ENCODE data around the gene MYL2. TPM values are rescaled to one million over a fixed set of nuclear protein-coding genes. Genes with fewer than 3 reads are reported as not detected.

MYL2 gene
- total and polyA plus RNA-seq, 2 experiments from 2014 or later, result not detected

DNA sequence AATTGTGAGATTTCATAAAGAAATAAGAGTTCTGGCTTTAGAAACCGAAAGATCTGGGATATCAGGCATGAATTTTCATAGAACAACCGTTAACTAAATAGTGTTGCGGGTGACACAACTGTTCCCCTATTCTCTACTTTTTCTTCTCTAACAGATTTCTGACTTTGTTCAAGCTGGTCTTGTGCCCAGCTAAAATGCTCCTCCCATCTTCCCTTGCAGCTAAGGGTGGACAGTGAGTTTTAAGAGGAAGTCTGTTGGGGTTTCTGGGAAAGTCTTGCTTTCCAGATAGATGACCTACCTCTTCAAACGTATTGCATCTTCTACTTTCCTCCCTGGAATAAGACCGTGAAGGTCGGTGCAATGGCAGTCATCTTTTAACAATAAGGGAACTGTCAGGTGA lies 54.9 kb downstream of the MYL2 start:
- in situ Hi-C loops (cut with MboI), result no loop called here
- no peaks in the 10 kb centered on the region for H3K79me2 ChIP-seq (ENCODE audit: insufficient read depth)
- H3K9me3 ChIP-seq (ENCODE audit: low read depth), result no peaks in the 10 kb centered on the region
- H3K4me1 ChIP-seq (ENCODE audit: insufficient read depth), result no peaks in the 10 kb centered on the region
- no peaks in the 10 kb centered on the region for H3K9me2 ChIP-seq (ENCODE audit: insufficient read depth)
- H2AFZ ChIP-seq, result no peak overlapping the region
- H3K27me3 ChIP-seq (replicated peaks; ENCODE audit: insufficient read depth), result peaks cover 10% of the 10 kb centered on the region
- H3F3A ChIP-seq (ENCODE audit: insufficient read depth), result no peaks in the 10 kb centered on the region
- no peak overlapping the region for H3K4me3 ChIP-seq
- DNase-seq, result no peak
- H3K27ac ChIP-seq, result no peak overlapping the region
- TF ChIP-seq EZH2phosphoT487 (IDR thresholded peaks at IDR 0.05; ENCODE audit: insufficient read depth, low read depth) (no peak), EZH2 (IDR thresholded peaks at IDR 0.05; ENCODE audit: insufficient read depth, poor library complexity, severe bottlenecking) (no peak)
- no peak overlapping the region for H3K9ac ChIP-seq
- 61 to 63% methylated on average over 6 of the region's 6 CpGs for WGBS, 2 experiments (ENCODE audit: low coverage in 1 of 2, low lambda C conversion rate in 2 of 2, missing lambda C conversion rate in 2 of 2)
- H3K4me2 ChIP-seq (ENCODE audit: unreplicated experiment), result no peak overlapping the region
- H4K20me1 ChIP-seq (ENCODE audit: insufficient read depth), result no peaks in the 10 kb centered on the region
- no peaks in the 10 kb centered on the region for H3K36me3 ChIP-seq (ENCODE audit: low read depth)

DNA sequence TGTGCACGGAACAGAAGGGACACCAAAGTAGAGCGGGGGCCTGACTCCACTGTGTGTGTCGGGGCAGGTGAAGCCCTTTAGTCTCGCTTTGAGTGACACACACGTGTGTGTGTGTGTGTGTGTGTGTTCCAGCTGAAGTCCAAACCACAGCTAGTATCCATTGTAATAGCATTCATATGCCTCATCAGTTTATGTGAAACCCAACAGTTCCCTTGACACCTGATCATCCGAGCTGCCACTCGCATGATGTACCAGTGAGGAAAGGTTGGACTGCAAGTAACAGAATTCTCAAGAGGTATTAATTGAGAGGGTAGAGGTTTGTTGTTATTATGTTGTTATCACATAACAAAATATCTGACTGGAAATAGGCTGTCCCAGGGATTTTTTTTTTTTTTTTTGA lies 57.2 kb downstream of the MYL2 start:
- H3K4me2 ChIP-seq (ENCODE audit: unreplicated experiment), result no peak overlapping the region
- H3K27ac ChIP-seq, result no peak overlapping the region
- no peak overlapping the region for H3K9ac ChIP-seq
- DNase-seq, result no peak
- H3K27me3 ChIP-seq (replicated peaks; ENCODE audit: insufficient read depth), result peaks cover 9% of the 10 kb centered on the region; the same call in 1 of the 2 replicates
- H4K20me1 ChIP-seq (ENCODE audit: insufficient read depth), result no peaks in the 10 kb centered on the region
- H3K9me2 ChIP-seq (ENCODE audit: insufficient read depth), result no peaks in the 10 kb centered on the region
- whole genome bisulfite sequencing, 2 experiments (ENCODE audit: low coverage in 1 of 2, low lambda C conversion rate in 2 of 2, missing lambda C conversion rate in 2 of 2), result 60 to 67% methylated on average over 7 of the region's 7 CpGs
- in situ Hi-C loops (cut with MboI), result no loop called here
- H3K36me3 ChIP-seq (ENCODE audit: low read depth), result no peaks in the 10 kb centered on the region
- H3K79me2 ChIP-seq (ENCODE audit: insufficient read depth), result no peaks in the 10 kb centered on the region
- H2AFZ ChIP-seq, result no peak overlapping the region
- no peaks in the 10 kb centered on the region for H3K9me3 ChIP-seq (ENCODE audit: low read depth)
- no peaks in the 10 kb centered on the region for H3F3A ChIP-seq (ENCODE audit: insufficient read depth)
- TF ChIP-seq EZH2 (IDR thresholded peaks at IDR 0.05; ENCODE audit: insufficient read depth, poor library complexity, severe bottlenecking) (no peak), EZH2phosphoT487 (IDR thresholded peaks at IDR 0.05; ENCODE audit: insufficient read depth, low read depth) (no peak)
- H3K4me1 ChIP-seq (ENCODE audit: insufficient read depth), result no peaks in the 10 kb centered on the region
- no peak overlapping the region for H3K4me3 ChIP-seq

DNA sequence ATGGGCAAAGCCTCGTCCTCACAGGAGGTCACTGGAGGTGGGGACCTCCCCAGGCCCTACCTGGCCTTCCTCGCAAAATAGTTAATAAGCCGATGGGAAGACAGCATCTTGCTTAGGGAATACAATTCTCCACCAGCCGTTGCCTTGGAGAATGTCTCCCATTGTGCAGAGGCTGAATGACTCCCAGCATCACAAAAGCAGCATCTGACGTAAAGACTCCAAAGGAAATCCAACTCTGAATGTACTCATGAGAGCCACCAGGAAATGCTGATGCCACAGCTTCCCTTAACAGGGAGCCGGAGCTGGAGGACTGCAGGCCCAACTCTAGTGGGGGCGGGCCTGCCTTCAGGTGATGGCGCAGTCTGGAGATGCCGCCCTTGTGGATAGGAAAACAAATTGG lies 58.0 kb downstream of the MYL2 start:
- DNase-seq, result no peak
- no peaks in the 10 kb centered on the region for H3K9me3 ChIP-seq (ENCODE audit: low read depth)
- no peaks in the 10 kb centered on the region for H3K4me1 ChIP-seq (ENCODE audit: insufficient read depth)
- TF ChIP-seq EZH2 (IDR thresholded peaks at IDR 0.05; ENCODE audit: insufficient read depth, poor library complexity, severe bottlenecking), result no peak
- TF ChIP-seq EZH2phosphoT487 (IDR thresholded peaks at IDR 0.05; ENCODE audit: insufficient read depth, low read depth), result no peak
- no peaks in the 10 kb centered on the region for H3K9me2 ChIP-seq (ENCODE audit: insufficient read depth)
- in situ Hi-C loops (cut with MboI), result no loop called here
- H3K4me3 ChIP-seq, result no peak overlapping the region
- H3K79me2 ChIP-seq (ENCODE audit: insufficient read depth), result no peaks in the 10 kb centered on the region
- no peak overlapping the region for H3K27ac ChIP-seq
- H3K27me3 ChIP-seq (replicated peaks; ENCODE audit: insufficient read depth), result peaks cover 9% of the 10 kb centered on the region; the same call in 1 of the 2 replicates
- H3K4me2 ChIP-seq (ENCODE audit: unreplicated experiment), result no peak overlapping the region
- no peak overlapping the region for H2AFZ ChIP-seq
- H4K20me1 ChIP-seq (ENCODE audit: insufficient read depth), result no peaks in the 10 kb centered on the region
- WGBS, 2 experiments (ENCODE audit: low coverage in 1 of 2, low lambda C conversion rate in 2 of 2, missing lambda C conversion rate in 2 of 2), result 62 to 69% methylated on average over 9 of the region's 9 CpGs
- H3K36me3 ChIP-seq (ENCODE audit: low read depth), result no peaks in the 10 kb centered on the region
- H3K9ac ChIP-seq, result no peak overlapping the region
- no peaks in the 10 kb centered on the region for H3F3A ChIP-seq (ENCODE audit: insufficient read depth)

DNA sequence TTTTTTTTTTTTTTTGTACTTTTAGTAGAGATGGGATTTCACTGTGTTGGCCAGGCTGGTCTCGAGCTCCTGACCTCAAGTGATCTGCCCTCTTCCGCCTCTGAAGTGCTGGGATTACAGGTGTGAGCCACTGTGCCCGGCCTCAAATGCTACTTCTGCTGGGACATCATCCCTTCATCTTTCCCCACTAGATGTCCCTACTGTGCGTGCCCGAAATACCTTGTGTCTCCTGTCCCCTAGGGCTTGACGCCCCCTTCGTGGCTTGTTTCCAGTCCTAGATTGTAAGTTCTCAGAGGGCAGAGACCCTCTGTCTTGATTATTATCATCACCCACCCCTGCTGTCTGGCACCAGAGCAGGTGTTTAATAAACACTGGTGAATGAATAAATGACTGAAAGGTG lies 58.6 kb downstream of the MYL2 start:
- Histone ChIP-seq H4K20me1 (ENCODE audit: insufficient read depth) (no peaks in the 10 kb centered on the region), H3K79me2 (ENCODE audit: insufficient read depth) (no peaks in the 10 kb centered on the region), H3K9me2 (ENCODE audit: insufficient read depth) (no peaks in the 10 kb centered on the region), H3K9me3 (ENCODE audit: low read depth) (no peaks in the 10 kb centered on the region), H3K4me1 (ENCODE audit: insufficient read depth) (no peaks in the 10 kb centered on the region), H3K27ac (no peak overlapping the region), H3K36me3 (ENCODE audit: low read depth) (no peaks in the 10 kb centered on the region), H2AFZ (no peak overlapping the region), H3K9ac (no peak overlapping the region), H3K4me2 (ENCODE audit: unreplicated experiment) (no peak overlapping the region), H3F3A (ENCODE audit: insufficient read depth) (no peaks in the 10 kb centered on the region), H3K27me3 (replicated peaks; ENCODE audit: insufficient read depth) (peaks cover 9% of the 10 kb centered on the region; the same call in 1 of the 2 replicates), H3K4me3 (no peak overlapping the region)
- in situ Hi-C loops (cut with MboI), result no loop called here
- DNase-seq, result no peak
- WGBS, 2 experiments (ENCODE audit: low coverage in 1 of 2, low lambda C conversion rate in 2 of 2, missing lambda C conversion rate in 2 of 2), result 45 to 50% methylated on average over 7 of the region's 7 CpGs
- TF ChIP-seq EZH2phosphoT487 (IDR thresholded peaks at IDR 0.05; ENCODE audit: insufficient read depth, low read depth), result no peak
- no peak for TF ChIP-seq EZH2 (IDR thresholded peaks at IDR 0.05; ENCODE audit: insufficient read depth, poor library complexity, severe bottlenecking)

Other genes with a start within 250 kb of the MYL2 start
- gene HVCN1, start 231.5 kb downstream of the MYL2 start, total RNA-seq (2014; rRNA removed; shearing (Covaris generic)), result 4.1 and 7.6 TPM in 2 replicates
- 3.0 and 3.1 TPM in 2 replicates for gene HVCN1, start 231.5 kb downstream of the MYL2 start, polyA plus RNA-seq (2016; fragmentation: Nextera tagmentation; extraction: Ambion mirVana)
- 110 and 116 TPM in 2 replicates for gene PPP1CC, start 177.7 kb downstream of the MYL2 start, total RNA-seq (2014; rRNA removed; shearing (Covaris generic))
- gene PPP1CC, start 177.7 kb downstream of the MYL2 start, polyA plus RNA-seq (2016; fragmentation: Nextera tagmentation; extraction: Ambion mirVana), result 37.4 and 41.8 TPM in 2 replicates
- gene CCDC63, start 73.6 kb downstream of the MYL2 start, total RNA-seq (2014; rRNA removed; shearing (Covaris generic)), result not detected in 2 replicates
- gene CCDC63, start 73.6 kb downstream of the MYL2 start, polyA plus RNA-seq (2016; fragmentation: Nextera tagmentation; extraction: Ambion mirVana), result not detected in 2 replicates
- not detected in 2 replicates for gene CUX2, start 113.6 kb upstream of the MYL2 start, total RNA-seq (2014; rRNA removed; shearing (Covaris generic))
- not detected in 2 replicates for gene CUX2, start 113.6 kb upstream of the MYL2 start, polyA plus RNA-seq (2016; fragmentation: Nextera tagmentation; extraction: Ambion mirVana)